Stimulated activated CD4-positive, alpha-beta T cell treated with anti-CD3 and anti-CD28 coated beads, Interleukin-12 subunit alpha, Interleukin-12 subunit beta, amount 100 ng/mL, for 4 hours (primary cell): ENCODE measurements around the gene SNX24.

Experiments used
- DNase-seq: peaks from one replicate; pipeline ENCODE4 v3.0.0-alpha.2; 2020

Gene SNX24

DNA sequence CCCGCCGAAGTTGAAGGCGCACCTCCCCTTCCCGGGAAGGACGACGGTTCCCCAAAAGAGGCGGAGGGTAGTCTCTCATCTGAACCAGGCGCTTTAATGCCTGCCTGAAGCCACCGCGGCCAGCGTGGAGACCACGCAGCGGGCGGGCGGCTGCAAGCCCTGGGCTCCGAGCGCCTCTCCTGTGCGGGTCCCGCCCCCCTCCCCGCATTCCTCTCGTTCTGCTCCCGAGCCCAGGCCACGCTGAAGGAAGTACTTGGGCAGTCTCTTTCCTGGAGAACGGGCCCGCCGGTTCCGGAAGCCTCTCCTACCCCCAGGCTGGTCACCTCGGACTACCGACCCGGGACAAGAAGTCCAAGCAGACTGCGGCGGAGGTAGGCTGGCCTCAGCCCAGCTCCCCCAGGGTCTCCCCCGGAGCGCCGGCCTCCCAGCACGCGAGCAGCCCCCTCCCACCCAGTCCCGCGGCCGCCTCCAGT lies 190.5 kb downstream of the SNX24 start:
- DNase-seq: no peak

DNA sequence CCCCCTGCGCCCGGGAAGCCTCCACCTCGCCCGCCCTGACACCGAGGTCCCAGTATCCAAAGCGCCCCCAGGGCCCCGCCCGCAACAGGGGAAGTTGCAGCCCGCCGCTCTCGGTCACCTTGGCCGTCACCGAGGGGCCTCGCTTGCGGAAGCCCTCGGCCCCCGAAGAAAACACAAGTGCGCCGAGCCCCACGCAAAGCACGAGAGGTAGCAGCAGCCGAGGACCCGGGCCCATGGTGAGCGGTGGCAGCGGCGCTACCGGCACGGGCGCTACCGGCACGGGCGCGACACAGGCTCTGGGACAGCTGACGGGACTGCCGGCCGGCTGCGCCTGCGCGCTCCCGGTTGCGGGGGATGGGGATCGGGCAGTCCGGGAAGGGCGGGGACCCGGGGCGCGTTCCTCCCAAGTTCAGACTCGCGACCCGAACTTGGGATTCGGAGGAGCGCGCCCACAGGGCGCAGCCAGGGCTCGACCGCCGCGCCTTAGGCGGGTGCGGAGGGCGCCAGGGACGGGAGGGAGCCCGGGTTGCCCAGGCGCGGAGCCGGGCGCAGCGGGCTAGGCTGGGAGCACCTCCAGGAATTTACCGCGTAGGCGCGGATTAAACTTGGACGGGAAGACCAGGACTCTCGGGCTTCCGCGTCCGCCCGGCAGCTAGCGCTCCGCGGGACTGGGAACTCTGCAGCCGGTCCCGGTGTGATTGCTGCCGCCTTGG lies 191.1 kb downstream of the SNX24 start, which contains the start of gene PPIC:
Gene PPIC, minus strand, starts transcription at position 335 of the 713 bp plus-strand sequence. Its CDS starts 100 bp downstream, at position 235.
- peak; percentile 2 for DNase-seq

DNA sequence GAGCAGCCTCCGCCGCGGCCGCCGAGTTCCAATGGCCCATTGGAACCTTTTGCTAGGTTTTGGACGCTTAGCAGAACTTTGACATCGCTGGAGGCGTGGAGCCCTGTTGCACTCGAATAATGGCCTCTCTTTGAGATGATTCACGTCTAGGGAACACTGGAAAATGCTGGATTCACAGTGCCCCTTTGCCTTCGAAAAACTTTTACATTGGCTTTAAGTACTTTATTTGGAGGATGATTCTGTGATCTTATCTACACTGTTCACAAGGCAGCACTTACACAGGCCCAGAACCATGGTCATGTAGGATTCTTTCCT lies 191.6 kb downstream of the SNX24 start:
- DNase-seq: no peak

DNA sequence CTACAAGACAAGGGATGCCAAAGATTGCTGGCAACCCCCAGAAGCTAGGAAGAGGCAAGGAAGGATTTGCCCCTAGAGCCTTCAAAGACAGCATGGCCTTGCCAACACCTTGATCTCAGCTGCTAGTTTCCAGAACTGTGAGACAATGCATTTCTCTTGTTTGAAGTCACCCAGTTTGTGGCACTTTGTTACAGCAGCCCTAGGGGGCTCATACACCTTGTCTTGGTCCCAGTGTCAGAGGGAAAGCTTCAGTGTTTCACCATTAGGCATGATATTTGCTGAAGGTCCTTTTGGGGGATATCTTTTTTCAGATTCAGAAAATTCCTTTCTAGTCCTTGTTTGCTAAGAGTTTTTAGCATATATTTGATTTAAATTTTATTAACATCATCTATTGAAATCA lies 194.3 kb downstream of the SNX24 start:
- DNase-seq: no peak

DNA sequence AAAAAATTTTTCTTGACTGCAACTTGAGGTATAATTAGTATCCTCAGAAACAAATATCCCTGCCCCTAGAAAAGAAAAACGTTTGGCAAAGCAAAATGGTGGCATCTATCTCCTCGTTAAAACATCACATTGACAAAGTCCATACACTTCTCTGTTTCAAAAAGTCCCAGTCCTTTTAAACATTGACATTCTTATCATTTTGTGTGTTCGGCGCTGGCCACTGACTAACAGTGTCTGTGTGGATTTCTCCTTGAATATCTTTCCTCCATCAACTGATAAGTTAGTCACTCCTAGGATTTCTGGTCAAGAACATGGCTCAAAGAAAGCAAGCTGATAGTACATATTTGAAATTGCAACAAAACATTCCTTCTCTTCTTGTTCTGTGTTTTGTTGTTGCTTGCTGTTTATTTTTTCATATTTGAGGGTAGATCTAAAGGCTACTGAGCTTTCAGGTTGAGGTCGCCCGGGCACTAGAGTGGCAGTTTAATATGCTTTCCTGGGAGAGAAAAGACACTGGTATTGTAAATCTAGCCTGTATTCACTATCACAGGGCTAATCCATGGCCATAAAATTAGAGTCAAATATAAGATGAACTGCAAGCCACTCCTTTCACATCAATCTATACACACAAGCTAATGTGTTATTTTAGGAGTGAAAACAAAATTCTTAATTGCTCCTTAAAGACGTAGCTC lies 199.7 kb downstream of the SNX24 start:
- DNase-seq: no peak

DNA sequence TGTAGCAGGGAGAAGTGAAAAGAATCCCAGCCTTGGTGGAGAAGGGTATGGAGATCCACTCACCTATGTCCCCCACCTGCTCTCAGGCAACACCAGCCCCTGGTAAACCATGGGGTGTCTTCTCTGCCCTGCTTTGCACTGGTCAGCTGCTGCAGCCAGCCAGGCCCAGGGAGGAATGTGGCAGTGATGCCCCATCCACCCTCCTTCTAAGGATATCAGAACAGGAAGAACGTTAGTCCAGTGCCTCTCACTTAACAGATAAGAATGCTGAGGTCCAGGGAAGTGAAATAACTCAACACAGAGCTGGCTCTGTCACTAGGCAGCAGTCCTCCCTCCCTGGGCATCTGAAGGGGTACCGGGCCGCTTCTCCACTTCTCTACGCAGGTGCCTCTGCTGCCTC lies 200.8 kb downstream of the SNX24 start:
- no peak for DNase-seq

DNA sequence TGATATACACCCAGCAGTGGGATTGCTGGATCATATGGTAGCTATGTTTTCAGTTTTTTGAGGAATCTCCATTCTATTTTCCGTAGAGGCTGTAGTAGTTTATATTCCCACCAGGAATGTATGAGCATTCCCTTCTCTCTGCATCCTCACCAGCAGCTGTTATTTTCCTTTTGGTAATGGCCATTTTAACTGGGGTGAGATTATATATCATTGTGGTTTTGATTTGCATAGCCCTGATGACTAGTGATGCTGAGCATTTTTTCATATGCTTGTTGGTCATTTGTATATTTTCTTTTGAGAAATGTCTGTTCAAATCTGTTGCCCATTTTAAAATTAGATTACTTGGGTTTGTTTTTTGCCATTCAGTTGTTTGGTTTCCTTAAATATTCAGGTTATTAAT lies 202.3 kb downstream of the SNX24 start:
- DNase-seq: no peak

DNA sequence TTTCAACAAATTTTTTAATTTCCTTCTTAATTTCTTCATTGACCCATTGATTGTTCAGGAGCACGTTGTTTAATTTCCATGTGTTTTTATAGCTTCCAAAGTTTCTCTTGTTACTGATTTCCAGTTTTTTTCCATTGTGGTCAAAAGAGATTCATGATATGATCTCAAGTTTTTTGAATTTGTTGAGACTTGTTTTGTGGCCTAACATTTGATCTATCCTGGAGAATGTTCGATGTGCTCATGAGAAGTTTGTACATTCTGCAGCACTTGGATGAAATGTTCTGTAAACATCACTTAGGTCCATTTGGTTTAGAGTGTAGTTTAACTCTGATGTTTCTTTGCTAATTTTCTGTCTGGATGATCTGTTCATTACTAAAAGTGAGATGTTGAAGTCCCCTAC lies 205.8 kb downstream of the SNX24 start:
- no peak for DNase-seq
